Hepatocyte (in vitro differentiated cells): ENCODE results near the gene ELAVL2.

ENCODE experiments used
- EZH2 ChIP-seq: fragments of 200-600 bp; sonication (generic); IDR thresholded peaks from 2 replicates; pipeline ENCODE4 v1.6.1; 2016; ENCODE audit warnings: antibody characterized with exemption, mild to moderate bottlenecking, borderline replicate concordance
- EZH2phosphoT487 ChIP-seq: fragments of 200-600 bp; sonication (generic); IDR thresholded peaks from one replicate; pipeline ENCODE4 v1.6.1; 2018; ENCODE audit warnings: antibody characterized with exemption, mild to moderate bottlenecking, low read depth, moderate library complexity; ENCODE audit not compliant: unreplicated experiment, severe bottlenecking
- TF ChIP-seq, protein P1 (sequence below): fragments of 200-600 bp; sonication (generic); IDR thresholded peaks from 2 replicates; pipeline ENCODE4 v1.5.1; 2016; ENCODE audit warnings: antibody characterized with exemption, mild to moderate bottlenecking; ENCODE audit not compliant: poor library complexity

DNA sequence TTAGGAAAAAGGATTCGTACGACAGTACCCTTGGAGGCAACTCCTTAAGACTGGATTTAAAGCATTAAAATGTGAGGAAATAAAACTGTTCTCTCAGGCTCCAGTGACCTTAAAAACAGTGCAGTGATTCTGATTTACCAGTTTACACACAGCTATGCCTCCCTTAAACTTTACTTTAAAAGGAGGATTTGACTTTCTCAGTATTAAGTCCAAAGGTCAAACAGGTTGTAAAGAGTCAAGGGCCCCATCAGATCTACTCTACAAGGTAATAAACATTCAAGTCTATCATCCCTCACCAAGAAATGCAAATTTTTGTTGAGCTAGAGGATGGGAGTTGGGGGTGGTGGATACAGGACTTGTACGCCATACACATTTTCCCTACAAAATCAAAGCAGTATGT is 75.2 kb downstream of the ELAVL2 start:
- TF ChIP-seq, protein P1, sequence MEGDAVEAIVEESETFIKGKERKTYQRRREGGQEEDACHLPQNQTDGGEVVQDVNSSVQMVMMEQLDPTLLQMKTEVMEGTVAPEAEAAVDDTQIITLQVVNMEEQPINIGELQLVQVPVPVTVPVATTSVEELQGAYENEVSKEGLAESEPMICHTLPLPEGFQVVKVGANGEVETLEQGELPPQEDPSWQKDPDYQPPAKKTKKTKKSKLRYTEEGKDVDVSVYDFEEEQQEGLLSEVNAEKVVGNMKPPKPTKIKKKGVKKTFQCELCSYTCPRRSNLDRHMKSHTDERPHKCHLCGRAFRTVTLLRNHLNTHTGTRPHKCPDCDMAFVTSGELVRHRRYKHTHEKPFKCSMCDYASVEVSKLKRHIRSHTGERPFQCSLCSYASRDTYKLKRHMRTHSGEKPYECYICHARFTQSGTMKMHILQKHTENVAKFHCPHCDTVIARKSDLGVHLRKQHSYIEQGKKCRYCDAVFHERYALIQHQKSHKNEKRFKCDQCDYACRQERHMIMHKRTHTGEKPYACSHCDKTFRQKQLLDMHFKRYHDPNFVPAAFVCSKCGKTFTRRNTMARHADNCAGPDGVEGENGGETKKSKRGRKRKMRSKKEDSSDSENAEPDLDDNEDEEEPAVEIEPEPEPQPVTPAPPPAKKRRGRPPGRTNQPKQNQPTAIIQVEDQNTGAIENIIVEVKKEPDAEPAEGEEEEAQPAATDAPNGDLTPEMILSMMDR = no peak
- no peak for TF ChIP-seq EZH2
- TF ChIP-seq EZH2phosphoT487 = no peak
